GM18858 (cell line): ENCODE measurements around the gene GGT6.

ENCODE experiments used
- ATAC-seq: cut with Tn5 transposase; IDR thresholded peaks from one replicate; pipeline ENCODE4 v1.9.1; 2021; ENCODE audit not compliant: unreplicated experiment

GGT6 gene

GRCh38 chr17:4576729-4577322 lies 16.4 kb upstream of the GGT6 start:
- ATAC-seq: no peak

- no peak for ATAC-seq
These were observed 15.8 kb upstream of the GGT6 start for GRCh38 chr17:4576161-4576558.

- ATAC-seq: no peak
These were observed 14.2 kb upstream of the GGT6 start for GRCh38 chr17:4574448-4575045.

GRCh38 chr17:4573669-4574068 lies 13.3 kb upstream of the GGT6 start:
- no peak for ATAC-seq

GRCh38 chr17:4573115-4573514 lies 12.7 kb upstream of the GGT6 start:
- ATAC-seq: no peak

GRCh38 chr17:4572131-4572530 lies 11.8 kb upstream of the GGT6 start:
- no peak for ATAC-seq

- ATAC-seq: no peak
These were observed 9.2 kb upstream of the GGT6 start for GRCh38 chr17:4569591-4569990.

- no peak for ATAC-seq
These were observed 6.4 kb upstream of the GGT6 start for GRCh38 chr17:4566785-4567184.

GRCh38 chr17:4565209-4566141 lies 5.1 kb upstream of the GGT6 start:
- ATAC-seq: no peak

- ATAC-seq: no peak
These were observed 1.9 kb upstream of the GGT6 start for GRCh38 chr17:4562015-4562969.

GRCh38 chr17:4560837-4561256 lies 470 bp upstream of the GGT6 start:
- ATAC-seq: no peak

- no peak for ATAC-seq
These were observed 411 bp downstream of the GGT6 start for GRCh38 chr17:4559966-4560365.

- ATAC-seq: no peak
These were observed 1.1 kb downstream of the GGT6 start for GRCh38 chr17:4559139-4559791.

- no peak for ATAC-seq
These were observed 1.9 kb downstream of the GGT6 start for GRCh38 chr17:4558347-4558971.

GRCh38 chr17:4557626-4558346 lies 2.6 kb downstream of the GGT6 start:
- no peak for ATAC-seq

GRCh38 chr17:4556996-4557395 lies 3.4 kb downstream of the GGT6 start:
- no peak for ATAC-seq

GRCh38 chr17:4555873-4556759 lies 4.3 kb downstream of the GGT6 start:
- ATAC-seq: no peak
